ENCODE results near the gene TENM3.

The TENM3 gene

GRCh38 chr4:182756161-182756690, 513.0 kb downstream of the TENM3 start:
- TF ChIP-seq ZSCAN4 (tag by site-specific recombination; IDR thresholded peaks at IDR 0.05) (no peak), ZNF785 (tag by site-specific recombination; IDR thresholded peaks at IDR 0.05) (no peak), ZNF223 (tag by site-specific recombination; IDR thresholded peaks at IDR 0.05) (no peak), HOXD13 (CRISPR knock-in tag; IDR thresholded peaks at IDR 0.05; ENCODE audit: borderline replicate concordance) (no peak), ZNF26 (tag by site-specific recombination; IDR thresholded peaks at IDR 0.05) (no peak), PRDM1 (tag by site-specific recombination; IDR thresholded peaks at IDR 0.05) (no peak), ZSCAN18 (tag by site-specific recombination; IDR thresholded peaks at IDR 0.05) (no peak), HOXA7 (CRISPR knock-in tag; IDR thresholded peaks at IDR 0.05; ENCODE audit: borderline replicate concordance) (no peak), TSHZ1 (tag by site-specific recombination; IDR thresholded peaks at IDR 0.05; ENCODE audit: borderline replicate concordance) (no peak), ZNF416 (tag by site-specific recombination; IDR thresholded peaks at IDR 0.05) (no peak), SALL2 (tag by site-specific recombination; IDR thresholded peaks at IDR 0.05; ENCODE audit: borderline replicate concordance) (no peak), ZNF292 (tag by site-specific recombination; IDR thresholded peaks at IDR 0.05; ENCODE audit: borderline replicate concordance, low read depth) (no peak), ZNF24 (tag by site-specific recombination; IDR thresholded peaks at IDR 0.05) (no peak), ZNF610 (tag by site-specific recombination; IDR thresholded peaks at IDR 0.05; ENCODE audit: borderline replicate concordance) (no peak), ZNF133 (tag by site-specific recombination; IDR thresholded peaks at IDR 0.05) (no peak), ZNF274 (IDR thresholded peaks at IDR 0.05; ENCODE audit: low read length) (no peak), ZNF274 (tag by site-specific recombination; IDR thresholded peaks at IDR 0.05; ENCODE audit: borderline replicate concordance) (no peak), ZBTB21 (tag by site-specific recombination; IDR thresholded peaks at IDR 0.05) (no peak), ZNF221 (tag by site-specific recombination; IDR thresholded peaks at IDR 0.05; ENCODE audit: borderline replicate concordance) (no peak)
- ChIA-PET CTCF (no interaction called here), POLR2A (no interaction called here)

More at GRCh38 chr4:182756161-182756690, 513.0 kb downstream of the TENM3 start:
- H3K36me3 ChIP-seq (ENCODE audit: control insufficient read depth in 2 of 2, insufficient read depth in 1 of 2, low read length in 2 of 2): peaks cover 0 to 28% of the 10 kb centered on the region in 2 experiments; a peak in 1 of 3 replicates
- H3K27ac ChIP-seq (ENCODE audit: extremely low read depth, low read depth, low read length): no peak overlapping the region
- H3K4me1 ChIP-seq (ENCODE audit: control insufficient read depth, insufficient read depth, low read length): no peaks in the 10 kb centered on the region
- H3K4me3 ChIP-seq (ENCODE audit: low read depth, low read length): no peak overlapping the region
- no peaks in the 10 kb centered on the region for H3K9me3 ChIP-seq (ENCODE audit: control insufficient read depth, insufficient read depth, low read depth, low read length)
